Motor neuron (in vitro differentiated cells): ENCODE results near the gene KSR2. TPM values are rescaled to one million over a fixed set of nuclear protein-coding genes. Genes with fewer than 3 reads are reported as not detected.

ENCODE experiments used
- ATAC-seq, 8 experiments: fragments of 200-7000 bp; cut with Tn5 transposase; replicated peaks in 6 of 8; 2 replicates each; pipeline ENCODE4 v1.8.0; 2021; ENCODE audit warnings: mild to moderate bottlenecking in 8 of 8, moderate library complexity in 8 of 8
- H3K27ac ChIP-seq, 2 donors: fragments of 250-450 bp; sonication (Bioruptor Pico); 2 replicates each; pipeline ENCODE4 v1.9.0; 2021; ENCODE audit warnings: antibody characterized with exemption in 2 of 2, mild to moderate bottlenecking in 2 of 2, moderate library complexity in 1 of 2
- H3K4me1 ChIP-seq, 2 donors: fragments of 250-450 bp; sonication (Bioruptor Pico); replicated peaks in 1 of 2; 2 replicates each; pipeline ENCODE4 v1.6.1; 2021; ENCODE audit warnings: antibody characterized with exemption in 2 of 2, mild to moderate bottlenecking in 2 of 2, moderate library complexity in 1 of 2
- H3K4me3 ChIP-seq, 5 donors: fragments of 250-450 bp; sonication (Bioruptor Pico); 2 replicates each; pipeline ENCODE4 v1.9.0; 2021; ENCODE audit warnings: antibody characterized with exemption in 5 of 5, mild to moderate bottlenecking in 5 of 5, moderate library complexity in 4 of 5
- WGBS, 10 experiments: fragments of 450-650 bp; shearing (Covaris generic); methylation state at CpG; one replicate each; pipeline ENCODE4 v1.0.0; 2022; 5-methylcytosine and 5-hydroxymethylcytosine counted together
- in situ Hi-C, 9 experiments: fragments of 400-800 bp; cut with MboI; loops; one replicate each; pipeline ENCODE4 v1.15.0; 2021; ENCODE audit warnings: low sequenced_read_pairs in 9 of 9, low pct_unique_long_range_greater_than_20kb in 2 of 9; ENCODE audit not compliant: unreplicated experiment in 9 of 9
- total RNA-seq, 8 experiments: library from RNA; unstranded; fragments of 300-600 nt; gene quantifications; 2 replicates each; pipeline versions ENCODE4 v1.2.3 to v1.2.4, GENCODE V29; 2022

Gene KSR2
- total RNA-seq, 8 experiments from 2014 or later = 0.09 to 2.3 (median 1.0) TPM

GRCh38 chr12:117459229-117459628 lies 509.6 kb downstream of the KSR2 start:
- WGBS, 10 experiments = 83 to 100% methylated on average over 1 of the region's 1 CpG; no CpG with 5 or more reads in 8 of the 10 experiments
- Histone ChIP-seq H3K4me1 (no peaks in the 10 kb centered on the region), H3K27ac (no peak overlapping the region), H3K4me3 (no peak overlapping the region)
- in situ Hi-C loops = no loop called here
- ATAC-seq = no peak

GRCh38 chr12:117457189-117457588 lies 511.6 kb downstream of the KSR2 start:
- Histone ChIP-seq H3K4me3 (no peak overlapping the region), H3K4me1 (no peaks in the 10 kb centered on the region), H3K27ac (no peak overlapping the region)
- ATAC-seq = no peak
- 20 to 94% (median 93%) methylated on average over 1 to 3 of the region's 3 CpGs; no CpG with 5 or more reads in 7 of the 10 experiments for WGBS, 10 experiments
- in situ Hi-C loops = no loop called here

- WGBS, 10 experiments = 0 to 100% (median 100%) methylated on average over 1 to 4 of the region's 5 CpGs; no CpG with 5 or more reads in 4 of the 10 experiments
- Histone ChIP-seq H3K4me3 (no peak overlapping the region), H3K4me1 (peaks cover 0 to 4% of the 10 kb centered on the region in 2 donors), H3K27ac (no peak overlapping the region)
- in situ Hi-C loops = no loop called here
- no peak for ATAC-seq
Measured at GRCh38 chr12:117456076-117456475, 512.7 kb downstream of the KSR2 start.

GRCh38 chr12:117453961-117454360 lies 514.8 kb downstream of the KSR2 start:
- H3K27ac ChIP-seq = no peak overlapping the region

GRCh38 chr12:117452112-117452511 lies 516.7 kb downstream of the KSR2 start:
- Histone ChIP-seq H3K4me1 (peaks cover 0 to 14% of the 10 kb centered on the region in 2 donors), H3K4me3 (no peak overlapping the region), H3K27ac (no peak overlapping the region)
- peak in 5 of 8 experiments; percentile 47 to 85 (median 68) for ATAC-seq
- WGBS, 10 experiments = 0 to 98% (median 85%) methylated on average over 2 to 6 of the region's 6 CpGs; no CpG with 5 or more reads in 1 of the 10 experiments
- in situ Hi-C loops = no loop called here

More at GRCh38 chr12:117453961-117454360, 514.8 kb downstream of the KSR2 start:
- no peak for ATAC-seq
- 0 to 100% (median 60%) methylated on average over 1 to 4 of the region's 4 CpGs; no CpG with 5 or more reads in 1 of the 10 experiments for WGBS, 10 experiments
- peaks cover 0 to 11% of the 10 kb centered on the region in 2 donors for H3K4me1 ChIP-seq
- no peak overlapping the region for H3K4me3 ChIP-seq
- in situ Hi-C loops = no loop called here

- peak in 2 of 8 experiments; percentile 19 to 50 for ATAC-seq
- H3K27ac ChIP-seq = no peak overlapping the region
- WGBS, 10 experiments = 11 to 80% (median 50%) methylated on average over 1 to 5 of the region's 5 CpGs; no CpG with 5 or more reads in 2 of the 10 experiments
- no peak overlapping the region for H3K4me3 ChIP-seq
- H3K4me1 ChIP-seq = peaks cover 0 to 14% of the 10 kb centered on the region in 2 donors
- in situ Hi-C loops = no loop called here
Measured at GRCh38 chr12:117450209-117450608, 518.6 kb downstream of the KSR2 start.

- H3K4me1 ChIP-seq = peaks cover 0 to 14% of the 10 kb centered on the region in 2 donors
- in situ Hi-C loops = no loop called here
- ATAC-seq = no peak
- WGBS, 10 experiments = 0 to 100% (median 40%) methylated on average over 1 to 2 of the region's 6 CpGs; no CpG with 5 or more reads in 7 of the 10 experiments
- no peak overlapping the region for H3K4me3 ChIP-seq
- no peak overlapping the region for H3K27ac ChIP-seq
Measured at GRCh38 chr12:117447665-117448366, 521.0 kb downstream of the KSR2 start.

- 0 to 79% (median 64%) methylated on average over 1 to 4 of the region's 4 CpGs; no CpG with 5 or more reads in 2 of the 10 experiments for WGBS, 10 experiments
- Histone ChIP-seq H3K4me3 (no peak overlapping the region), H3K4me1 (peaks cover 0 to 4% of the 10 kb centered on the region in 2 donors), H3K27ac (no peak overlapping the region)
- in situ Hi-C loops = no loop called here
- ATAC-seq = no peak
Measured at GRCh38 chr12:117444781-117445180, 524.0 kb downstream of the KSR2 start.

- WGBS, 10 experiments = 0 to 80% (median 21%) methylated on average over 1 to 4 of the region's 4 CpGs; no CpG with 5 or more reads in 7 of the 10 experiments
- Histone ChIP-seq H3K27ac (no peak overlapping the region), H3K4me1 (peaks cover 5 to 10% of the 10 kb centered on the region in 2 donors), H3K4me3 (no peak overlapping the region)
- in situ Hi-C loops = no loop called here
- no peak for ATAC-seq
Measured at GRCh38 chr12:117441751-117442150, 527.0 kb downstream of the KSR2 start.

- no peak for ATAC-seq
- Histone ChIP-seq H3K27ac (no peak overlapping the region), H3K4me3 (no peak overlapping the region), H3K4me1 (peaks cover 5 to 10% of the 10 kb centered on the region in 2 donors)
- in situ Hi-C loops = no loop called here
- 56 to 100% (median 83%) methylated on average over 1 to 2 of the region's 2 CpGs; no CpG with 5 or more reads in 7 of the 10 experiments for WGBS, 10 experiments
Measured at GRCh38 chr12:117440384-117440783, 528.4 kb downstream of the KSR2 start.

GRCh38 chr12:117439531-117440001 lies 529.2 kb downstream of the KSR2 start:
- no peak overlapping the region for H3K27ac ChIP-seq
- no peak overlapping the region for H3K4me3 ChIP-seq
- peak in 5 of 8 experiments; percentile 50 to 90 (median 64) for ATAC-seq
- in situ Hi-C loops = no loop called here
- peaks cover 5 to 10% of the 10 kb centered on the region in 2 donors for H3K4me1 ChIP-seq
- 10 to 100% (median 60%) methylated on average over 1 to 4 of the region's 13 CpGs; no CpG with 5 or more reads in 4 of the 10 experiments for WGBS, 10 experiments

GRCh38 chr12:117438809-117439208 lies 530.0 kb downstream of the KSR2 start:
- ATAC-seq = peak in 1 of 8 experiments; percentile 26
- H3K27ac ChIP-seq = no peak overlapping the region
- peaks cover 5 to 10% of the 10 kb centered on the region in 2 donors for H3K4me1 ChIP-seq
- in situ Hi-C loops = no loop called here
- H3K4me3 ChIP-seq = no peak overlapping the region
- 14 to 100% (median 78%) methylated on average over 1 to 3 of the region's 6 CpGs; no CpG with 5 or more reads in 7 of the 10 experiments for WGBS, 10 experiments

- Histone ChIP-seq H3K4me1 (peaks cover 5 to 10% of the 10 kb centered on the region in 2 donors), H3K27ac (no peak overlapping the region), H3K4me3 (no peak overlapping the region)
- in situ Hi-C loops = no loop called here
- 50 to 100% (median 74%) methylated on average over 1 to 9 of the region's 11 CpGs; no CpG with 5 or more reads in 1 of the 10 experiments for WGBS, 10 experiments
- peak in 2 of 8 experiments; percentile 18 to 28 for ATAC-seq
Measured at GRCh38 chr12:117437516-117438255, 531.1 kb downstream of the KSR2 start.
